ENCODE results near the gene AUTS2.

Gene AUTS2

GRCh38 chr7:69764147-69764546, 165.9 kb downstream of the AUTS2 start:
- H3K4me3 ChIP-seq (ENCODE audit: low read depth, low read length), result no peak overlapping the region
- no peak for DNase-seq (ENCODE audit: low read depth)

DNA sequence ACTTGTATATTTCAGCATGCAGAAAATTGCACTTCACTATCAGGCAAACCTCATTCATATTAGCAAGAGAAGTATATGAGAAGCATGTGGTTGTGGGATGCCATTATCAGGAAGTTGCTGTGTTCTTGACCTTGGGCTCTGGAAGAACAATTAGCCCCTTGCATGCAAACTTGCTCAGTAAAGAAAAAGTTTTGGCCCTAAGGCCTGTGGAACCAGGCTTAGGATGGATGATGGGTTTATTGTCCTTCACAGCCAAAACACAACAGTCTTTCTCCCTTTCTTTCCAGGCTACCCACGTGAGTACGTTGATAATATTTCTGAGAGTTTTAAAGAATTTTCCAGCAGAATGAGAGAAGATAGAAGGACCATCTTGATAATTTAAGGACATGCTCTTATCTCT, 166.4 kb downstream of the AUTS2 start:
- no peak for DNase-seq (ENCODE audit: low read depth)
- no peak overlapping the region for H3K4me3 ChIP-seq (ENCODE audit: low read depth, low read length)
- TF ChIP-seq, protein P1, sequence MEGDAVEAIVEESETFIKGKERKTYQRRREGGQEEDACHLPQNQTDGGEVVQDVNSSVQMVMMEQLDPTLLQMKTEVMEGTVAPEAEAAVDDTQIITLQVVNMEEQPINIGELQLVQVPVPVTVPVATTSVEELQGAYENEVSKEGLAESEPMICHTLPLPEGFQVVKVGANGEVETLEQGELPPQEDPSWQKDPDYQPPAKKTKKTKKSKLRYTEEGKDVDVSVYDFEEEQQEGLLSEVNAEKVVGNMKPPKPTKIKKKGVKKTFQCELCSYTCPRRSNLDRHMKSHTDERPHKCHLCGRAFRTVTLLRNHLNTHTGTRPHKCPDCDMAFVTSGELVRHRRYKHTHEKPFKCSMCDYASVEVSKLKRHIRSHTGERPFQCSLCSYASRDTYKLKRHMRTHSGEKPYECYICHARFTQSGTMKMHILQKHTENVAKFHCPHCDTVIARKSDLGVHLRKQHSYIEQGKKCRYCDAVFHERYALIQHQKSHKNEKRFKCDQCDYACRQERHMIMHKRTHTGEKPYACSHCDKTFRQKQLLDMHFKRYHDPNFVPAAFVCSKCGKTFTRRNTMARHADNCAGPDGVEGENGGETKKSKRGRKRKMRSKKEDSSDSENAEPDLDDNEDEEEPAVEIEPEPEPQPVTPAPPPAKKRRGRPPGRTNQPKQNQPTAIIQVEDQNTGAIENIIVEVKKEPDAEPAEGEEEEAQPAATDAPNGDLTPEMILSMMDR (IDR thresholded peaks at IDR 0.05; ENCODE audit: low read depth, low read length, missing control alignments), result no peak

More at GRCh38 chr7:69764147-69764546, 165.9 kb downstream of the AUTS2 start:
- TF ChIP-seq, protein P1 (IDR thresholded peaks at IDR 0.05; ENCODE audit: low read depth, low read length, missing control alignments), result no peak

DNA sequence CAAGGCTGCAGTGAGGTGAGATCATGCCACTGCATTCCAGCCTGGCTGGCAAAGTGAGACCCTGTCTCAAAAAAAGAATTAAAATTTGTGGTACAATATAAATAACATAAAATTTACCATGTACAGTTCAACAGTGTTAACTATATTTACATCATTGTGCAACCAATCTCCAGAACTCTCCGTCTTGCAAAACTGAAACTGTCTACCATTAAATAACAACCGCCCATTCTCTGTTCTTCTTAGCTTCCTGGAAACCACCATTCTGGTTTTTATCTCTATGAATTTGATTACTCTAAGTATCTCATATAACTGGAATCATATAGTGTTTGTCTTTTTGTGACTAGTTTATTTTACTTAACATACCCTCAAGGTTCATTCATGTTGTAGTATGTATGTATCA, 167.6 kb downstream of the AUTS2 start:
- TF ChIP-seq, protein P1 (IDR thresholded peaks at IDR 0.05; ENCODE audit: low read depth, low read length, missing control alignments), result no peak
- no peak for DNase-seq (ENCODE audit: low read depth)
- H3K4me3 ChIP-seq (ENCODE audit: low read depth, low read length), result no peak overlapping the region

DNA sequence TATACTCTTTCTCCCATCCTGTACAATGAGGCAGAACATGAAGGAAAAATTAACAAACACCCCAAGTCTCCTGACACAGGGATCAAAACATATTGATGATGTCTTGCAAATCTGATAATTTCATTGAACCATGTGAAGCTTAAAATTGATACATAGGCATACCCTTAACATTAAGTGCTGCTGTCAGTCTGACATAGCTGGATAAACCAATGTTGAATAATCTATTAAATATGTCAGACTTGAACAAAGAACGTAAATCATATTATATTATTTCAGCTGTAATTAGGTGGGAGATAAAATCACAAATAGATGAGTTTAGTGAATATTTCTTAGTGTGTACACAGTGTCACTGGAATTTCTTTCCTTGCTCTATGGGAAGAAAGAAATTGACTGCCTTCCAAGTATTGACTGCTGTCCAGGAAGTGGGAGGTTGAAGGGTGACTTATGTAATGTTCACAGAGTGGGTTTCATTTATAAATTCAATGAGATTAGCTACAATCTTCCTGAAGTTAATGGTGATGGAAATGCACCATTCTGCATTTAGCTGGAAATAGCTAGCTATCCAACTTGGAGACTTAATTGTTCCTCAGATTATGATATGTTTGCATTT, 170.8 kb downstream of the AUTS2 start:
- DNase-seq (ENCODE audit: low read depth), result no peak
- TF ChIP-seq, protein P1 (IDR thresholded peaks at IDR 0.05; ENCODE audit: low read depth, low read length, missing control alignments), result no peak
- no peak overlapping the region for H3K4me3 ChIP-seq (ENCODE audit: low read depth, low read length)

GRCh38 chr7:69769826-69770225, 171.6 kb downstream of the AUTS2 start:
- TF ChIP-seq, protein P1 (IDR thresholded peaks at IDR 0.05; ENCODE audit: low read depth, low read length, missing control alignments), result no peak
- no peak for DNase-seq (ENCODE audit: low read depth)
- no peak overlapping the region for H3K4me3 ChIP-seq (ENCODE audit: low read depth, low read length)

GRCh38 chr7:69770613-69771012, 172.3 kb downstream of the AUTS2 start:
- H3K4me3 ChIP-seq (ENCODE audit: low read depth, low read length), result no peak overlapping the region
- no peak for DNase-seq (ENCODE audit: low read depth)
- TF ChIP-seq, protein P1 (IDR thresholded peaks at IDR 0.05; ENCODE audit: low read depth, low read length, missing control alignments), result no peak

Data from GM12864 (cell line).